Activated CD8-positive, alpha-beta T cell treated with anti-CD3 and anti-CD28 coated beads for 36 hours (primary cell): Measurements from ENCODE around the gene BTBD7. TPM values are rescaled to one million over a fixed set of nuclear protein-coding genes. Genes with fewer than 3 reads are reported as not detected.

Experiments used
- ATAC-seq: fragments of 200-7000 bp; cut with Tn5 transposase; one replicate; pipeline ENCODE4 v1.10.0; 2021; ENCODE audit warnings: mild to moderate bottlenecking, moderate library complexity
- CTCF ChIA-PET: fragments of 350-600 bp; sonication (Branson Sonifier 250); formaldehyde crosslinking; loops from one replicate; lab custom pipeline; 2021; ENCODE audit warnings: antibody characterized with exemption; lab: Charles Lee
- POLR2A ChIA-PET: fragments of 350-600 bp; sonication (Branson Sonifier 250); formaldehyde crosslinking; loops from one replicate; lab custom pipeline; 2021; ENCODE audit warnings: antibody characterized with exemption; lab: Charles Lee
- DNase-seq: peaks from one replicate; pipeline ENCODE4 v3.0.0-alpha.2; 2020
- H3K27ac Mint-ChIP-seq: one replicate; pipeline ENCODE4 v1.8.0; 2021; ENCODE audit warnings: mild to moderate bottlenecking, mixed read lengths
- H3K27me3 Mint-ChIP-seq: one replicate; pipeline ENCODE4 v1.8.0; 2021; ENCODE audit warnings: mixed read lengths
- H3K36me3 Mint-ChIP-seq: one replicate; pipeline ENCODE4 v1.8.0; 2021; ENCODE audit warnings: low read depth, mixed read lengths
- H3K4me1 Mint-ChIP-seq: one replicate; pipeline ENCODE4 v1.8.0; 2021; ENCODE audit warnings: low read depth, mixed read lengths
- H3K4me3 Mint-ChIP-seq: one replicate; pipeline ENCODE4 v1.8.0; 2021; ENCODE audit warnings: mild to moderate bottlenecking, moderate library complexity, mixed read lengths
- H3K9me3 Mint-ChIP-seq: one replicate; pipeline ENCODE4 v1.8.0; 2021; ENCODE audit warnings: mixed read lengths
- CTCF ChIP-seq: fragments of 200-600 bp; IDR thresholded peaks from one replicate; pipeline ENCODE4 v1.8.0; 2022; ENCODE audit warnings: antibody characterized with exemption, mild to moderate bottlenecking
- intact Hi-C: fragments of 100-400 bp; cut with micrococcal nuclease; formaldehyde crosslinking; loops from one replicate; pipeline ENCODE4 v1.10.0; 2022
- total RNA-seq, 2 experiments: library from RNA; stranded (reverse); gene quantifications; one replicate each; pipeline ENCODE4 v1.2.3, GENCODE V29; 2021

BTBD7 gene
- total RNA-seq, 2 experiments from 2014 or later, result 8.7 to 12.6 TPM

GRCh38 chr14:93201155-93201704, 131.6 kb downstream of the BTBD7 start:
- Mint-ChIP-seq H3K4me3 (no peak overlapping the region), H3K27me3 (no peaks in the 10 kb centered on the region), H3K27ac (no peak overlapping the region), H3K36me3 (peaks cover 21% of the 10 kb centered on the region), H3K9me3 (no peaks in the 10 kb centered on the region), H3K4me1 (peaks cover 19% of the 10 kb centered on the region)
- ATAC-seq, result no peak
- TF ChIP-seq CTCF, result no peak
- POLR2A ChIA-PET, result no interaction called here
- intact Hi-C loops, result no loop called here
- no peak for DNase-seq
- CTCF ChIA-PET, result no interaction called here

- H3K4me3 Mint-ChIP-seq, result no peak overlapping the region
- CTCF ChIA-PET, result no interaction called here
- H3K9me3 Mint-ChIP-seq, result no peaks in the 10 kb centered on the region
- ATAC-seq (no peak), DNase-seq (no peak)
- H3K27ac Mint-ChIP-seq, result no peak overlapping the region
- H3K27me3 Mint-ChIP-seq, result no peaks in the 10 kb centered on the region
- intact Hi-C loops, result no loop called here
- H3K36me3 Mint-ChIP-seq, result peaks cover 19% of the 10 kb centered on the region
- peaks cover 16% of the 10 kb centered on the region for H3K4me1 Mint-ChIP-seq
- POLR2A ChIA-PET, result no interaction called here
- no peak for TF ChIP-seq CTCF
Measured at GRCh38 chr14:93200553-93200952, 132.3 kb downstream of the BTBD7 start.

- Mint-ChIP-seq H3K36me3 (peaks cover 12% of the 10 kb centered on the region), H3K9me3 (no peaks in the 10 kb centered on the region), H3K4me1 (peaks cover 3% of the 10 kb centered on the region), H3K27me3 (no peaks in the 10 kb centered on the region), H3K27ac (no peak overlapping the region), H3K4me3 (no peak overlapping the region)
- ChIA-PET CTCF (interaction anchor here (0.9 to 1.5 kb wide), 3 partner anchors 15 to 86 kb away, joined by 3 to 6 read pairs (median 5); partner anchors contain the start of genes LYSET and MOAP1), POLR2A (interaction anchor here (0.6 kb wide), 1 partner anchor 1639 kb away, joined by 3 read pairs; no protein-coding TSS in a partner anchor)
- TF ChIP-seq CTCF, result no peak
- intact Hi-C loops, result no loop called here
- DNase-seq (no peak), ATAC-seq (no peak)
Measured at GRCh38 chr14:93199031-93199430, 133.8 kb downstream of the BTBD7 start.

GRCh38 chr14:93195316-93195999, 137.4 kb downstream of the BTBD7 start:
- ATAC-seq (no peak), DNase-seq (no peak)
- ChIA-PET CTCF (interaction anchor here (0.7 to 2.0 kb wide), 3 partner anchors 9 to 82 kb away, joined by 3 to 5 read pairs (median 5); partner anchors contain the start of genes LYSET and MOAP1), POLR2A (interaction anchor here (0.8 to 1.1 kb wide), 3 partner anchors 9 to 11 kb away, joined by 3 to 4 read pairs (median 3); partner anchors contain the start of genes LYSET and MOAP1)
- peaks cover 10% of the 10 kb centered on the region for H3K36me3 Mint-ChIP-seq
- TF ChIP-seq CTCF, result no peak
- H3K9me3 Mint-ChIP-seq, result no peaks in the 10 kb centered on the region
- intact Hi-C loops, result no loop called here
- H3K4me3 Mint-ChIP-seq, result no peak overlapping the region
- H3K27me3 Mint-ChIP-seq, result no peaks in the 10 kb centered on the region
- no peak overlapping the region for H3K27ac Mint-ChIP-seq
- H3K4me1 Mint-ChIP-seq, result no peaks in the 10 kb centered on the region

Other genes with a start within 250 kb of the BTBD7 start
- gene ITPK1, start 217.1 kb downstream of the BTBD7 start, total RNA-seq, result 10 to 100 TPM; 78.5 to 83.5 TPM
- 10 to 100 TPM; 19.1 to 19.6 TPM for gene MOAP1, start 148.1 kb downstream of the BTBD7 start, total RNA-seq
- 10 to 100 TPM; 13.6 to 15.5 TPM for gene LYSET, start 147.7 kb downstream of the BTBD7 start, total RNA-seq
- gene GON7, start 126.0 kb downstream of the BTBD7 start, total RNA-seq, result 10 to 100 TPM; 15.6 to 16.8 TPM
- gene UBR7, start 125.8 kb downstream of the BTBD7 start, total RNA-seq, result 10 to 100 TPM; 38.5 to 39.7 TPM
- not detected for gene COX8C, start 14.1 kb upstream of the BTBD7 start, total RNA-seq
- under 1 TPM; 0.04 to 0.05 TPM for gene UNC79, start 97.9 kb upstream of the BTBD7 start, total RNA-seq